Measurements from ENCODE around the gene OR1F1.

OR1F1 gene

DNA sequence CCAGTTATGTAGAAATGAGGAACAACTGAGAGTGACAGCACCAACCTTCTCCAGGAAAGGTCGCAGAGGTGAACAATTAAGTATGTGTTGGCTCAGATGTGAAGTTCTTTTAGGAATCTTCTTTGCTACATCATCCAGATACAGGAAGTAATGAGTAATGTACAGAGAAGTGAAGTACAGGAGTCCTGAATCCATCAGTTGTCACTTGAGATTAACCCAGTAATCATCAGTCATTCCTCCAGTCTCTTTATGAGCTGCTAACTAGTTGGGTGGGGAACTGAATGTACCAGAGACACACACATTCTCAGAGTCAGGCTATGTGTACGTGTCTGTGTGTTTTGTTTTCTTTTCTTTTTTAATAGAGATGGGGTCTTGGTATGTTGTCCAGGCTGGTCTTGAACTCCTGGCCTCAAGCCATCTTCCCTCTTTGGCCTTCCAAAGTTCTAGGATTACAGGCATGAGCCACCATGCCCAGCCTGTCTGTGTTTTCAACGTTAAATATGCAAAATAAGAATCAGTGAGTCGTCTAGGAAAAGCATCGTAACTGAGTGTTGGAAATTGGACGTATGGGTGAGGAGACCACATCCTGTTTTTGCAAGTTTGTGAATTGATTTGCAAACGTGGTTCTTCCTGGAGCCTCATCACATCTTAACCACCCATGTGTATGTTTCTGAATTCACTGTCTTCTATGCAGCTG is 27.0 kb downstream of the OR1F1 start:
- H3K27me3 ChIP-seq (replicated peaks; ENCODE audit: control insufficient read depth, insufficient read depth, low read length): no peaks in the 10 kb centered on the region
- no peaks in the 10 kb centered on the region for H3K4me1 ChIP-seq (ENCODE audit: control insufficient read depth, insufficient read depth, low read length)
- H3K4me3 ChIP-seq (ENCODE audit: low read length): no peak overlapping the region
- no peak overlapping the region for H3K9ac ChIP-seq (ENCODE audit: low read length)
- H3K36me3 ChIP-seq (ENCODE audit: control insufficient read depth, insufficient read depth, low read length, severe bottlenecking): no peaks in the 10 kb centered on the region
- no peak for DNase-seq (ENCODE audit: low read depth)
- peaks cover 4% of the 10 kb centered on the region for H3K9me3 ChIP-seq (ENCODE audit: control insufficient read depth, low read length)

DNA sequence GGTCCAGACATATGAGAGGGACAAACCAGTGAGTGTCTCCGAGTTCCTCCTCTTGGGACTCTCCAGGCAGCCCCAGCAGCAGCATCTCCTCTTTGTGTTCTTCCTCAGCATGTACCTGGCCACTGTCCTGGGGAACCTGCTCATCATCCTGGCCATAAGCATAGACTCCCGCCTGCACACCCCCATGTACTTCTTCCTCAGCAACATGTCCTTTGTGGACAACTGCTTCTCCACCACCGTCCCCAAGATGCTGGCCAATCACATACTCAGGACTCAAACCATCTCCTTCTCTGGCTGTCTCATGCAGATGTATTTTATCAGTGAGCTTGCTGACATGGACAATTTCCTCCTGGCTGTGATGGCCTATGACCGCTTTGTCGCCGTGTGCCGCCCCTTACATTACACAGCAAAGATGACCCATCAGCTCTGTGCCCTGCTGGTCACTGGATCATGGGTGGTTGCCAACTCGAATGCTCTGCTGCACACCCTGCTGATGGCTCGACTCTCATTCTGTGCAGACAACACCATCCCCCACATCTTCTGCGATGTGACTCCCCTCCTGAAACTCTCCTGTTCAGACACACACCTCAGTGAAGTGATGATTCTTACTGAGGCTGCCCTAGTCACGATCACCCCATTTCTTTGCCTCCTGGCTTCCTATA is 27.7 kb downstream of the OR1F1 start:
- H3K4me3 ChIP-seq (ENCODE audit: low read length): no peak overlapping the region
- no peaks in the 10 kb centered on the region for H3K4me1 ChIP-seq (ENCODE audit: control insufficient read depth, insufficient read depth, low read length)
- no peaks in the 10 kb centered on the region for H3K36me3 ChIP-seq (ENCODE audit: control insufficient read depth, insufficient read depth, low read length, severe bottlenecking)
- DNase-seq (ENCODE audit: low read depth): no peak
- H3K27me3 ChIP-seq (replicated peaks; ENCODE audit: control insufficient read depth, insufficient read depth, low read length): no peaks in the 10 kb centered on the region
- no peak overlapping the region for H3K9ac ChIP-seq (ENCODE audit: low read length)
- H3K9me3 ChIP-seq (ENCODE audit: control insufficient read depth, low read length): peaks cover 6% of the 10 kb centered on the region

DNA sequence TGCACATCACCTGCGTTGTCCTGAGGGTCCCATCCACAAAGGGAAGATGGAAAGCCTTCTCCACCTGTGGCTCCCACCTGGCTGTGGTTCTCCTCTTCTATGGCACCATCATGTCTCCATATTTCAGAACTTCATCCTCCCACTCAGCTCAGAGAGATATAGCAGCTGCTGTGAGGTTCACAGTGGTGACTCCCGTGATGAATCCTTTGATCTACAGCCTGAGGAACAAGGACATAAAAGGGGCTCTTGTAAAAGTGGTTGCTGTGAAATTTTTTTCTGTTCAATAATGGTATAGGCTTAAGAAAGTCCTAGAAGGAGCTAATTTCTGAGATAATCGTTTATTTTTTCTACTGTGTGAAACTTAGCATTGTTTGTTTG is 28.2 kb downstream of the OR1F1 start:
- H3K9me3 ChIP-seq (ENCODE audit: control insufficient read depth, low read length): peaks cover 11% of the 10 kb centered on the region
- no peak overlapping the region for H3K9ac ChIP-seq (ENCODE audit: low read length)
- no peak overlapping the region for H3K4me3 ChIP-seq (ENCODE audit: low read length)
- H3K4me1 ChIP-seq (ENCODE audit: control insufficient read depth, insufficient read depth, low read length): no peaks in the 10 kb centered on the region
- H3K36me3 ChIP-seq (ENCODE audit: control insufficient read depth, insufficient read depth, low read length, severe bottlenecking): no peaks in the 10 kb centered on the region
- H3K27me3 ChIP-seq (replicated peaks; ENCODE audit: control insufficient read depth, insufficient read depth, low read length): no peaks in the 10 kb centered on the region
- DNase-seq (ENCODE audit: low read depth): no peak

DNA sequence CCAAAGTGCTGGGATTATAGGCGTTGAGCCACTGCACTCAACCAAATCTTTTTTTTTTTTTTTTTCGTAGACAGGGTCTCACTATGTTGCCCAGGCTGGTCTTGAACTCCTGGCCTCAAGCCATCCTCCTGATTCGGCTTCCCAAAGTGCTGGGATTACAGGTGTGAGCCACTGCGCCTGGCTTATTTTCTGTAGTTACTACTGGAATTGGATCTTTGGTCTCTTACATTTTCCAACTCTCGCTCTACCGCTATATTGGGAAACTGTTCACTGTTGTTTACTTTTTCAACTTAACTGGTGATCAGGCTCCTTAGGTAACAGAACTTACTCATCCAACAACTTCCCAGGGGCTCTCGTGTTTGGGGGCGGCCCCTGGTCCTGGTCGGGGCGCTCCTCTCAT is 32.8 kb downstream of the OR1F1 start:
- no peak for DNase-seq (ENCODE audit: low read depth)
- H3K4me1 ChIP-seq (ENCODE audit: control insufficient read depth, insufficient read depth, low read length): no peaks in the 10 kb centered on the region
- H3K36me3 ChIP-seq (ENCODE audit: control insufficient read depth, insufficient read depth, low read length, severe bottlenecking): peaks cover 39% of the 10 kb centered on the region
- peaks cover 57% of the 10 kb centered on the region for H3K9me3 ChIP-seq (ENCODE audit: control insufficient read depth, low read length)
- no peak overlapping the region for H3K4me3 ChIP-seq (ENCODE audit: low read length)
- no peaks in the 10 kb centered on the region for H3K27me3 ChIP-seq (replicated peaks; ENCODE audit: control insufficient read depth, insufficient read depth, low read length)
- no peak overlapping the region for H3K9ac ChIP-seq (ENCODE audit: low read length)

DNA sequence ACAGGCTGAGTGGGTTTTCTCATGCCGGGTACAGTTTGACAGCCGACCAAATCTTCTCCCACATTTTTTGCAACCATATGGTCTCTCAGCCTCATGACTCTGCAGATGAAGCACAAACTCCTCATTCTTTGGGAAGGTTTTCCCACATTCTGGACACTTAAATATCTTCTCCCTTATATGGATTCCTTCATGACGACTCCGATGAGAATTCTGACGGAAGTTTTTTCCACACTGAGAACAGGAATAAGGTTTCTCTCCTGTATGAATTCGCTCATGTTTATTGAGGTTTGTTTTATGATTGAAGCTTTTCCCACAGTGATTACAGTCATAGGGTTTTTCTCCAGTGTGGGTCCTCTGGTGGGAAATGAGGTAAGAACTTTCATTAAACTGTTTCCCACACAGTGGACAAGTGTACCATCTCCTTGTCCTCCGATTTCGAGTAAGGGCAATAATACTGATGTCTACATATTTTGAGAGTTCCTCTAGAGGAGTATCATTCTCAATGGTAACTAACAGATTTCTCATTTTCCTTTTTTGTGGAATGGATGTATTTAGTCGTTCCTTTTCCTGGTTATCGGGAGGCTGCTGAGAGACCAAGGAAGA is 36.0 kb downstream of the OR1F1 start:
- peak; percentile 4 for DNase-seq (ENCODE audit: low read depth)
- H3K27me3 ChIP-seq (replicated peaks; ENCODE audit: control insufficient read depth, insufficient read depth, low read length): no peaks in the 10 kb centered on the region
- peaks cover 70% of the 10 kb centered on the region for H3K36me3 ChIP-seq (ENCODE audit: control insufficient read depth, insufficient read depth, low read length, severe bottlenecking)
- H3K9me3 ChIP-seq (ENCODE audit: control insufficient read depth, low read length): peaks cover 84% of the 10 kb centered on the region
- H3K9ac ChIP-seq (ENCODE audit: low read length): no peak overlapping the region
- H3K4me3 ChIP-seq (ENCODE audit: low read length): peak overlapping the region; percentile 69
- no peaks in the 10 kb centered on the region for H3K4me1 ChIP-seq (ENCODE audit: control insufficient read depth, insufficient read depth, low read length)

DNA sequence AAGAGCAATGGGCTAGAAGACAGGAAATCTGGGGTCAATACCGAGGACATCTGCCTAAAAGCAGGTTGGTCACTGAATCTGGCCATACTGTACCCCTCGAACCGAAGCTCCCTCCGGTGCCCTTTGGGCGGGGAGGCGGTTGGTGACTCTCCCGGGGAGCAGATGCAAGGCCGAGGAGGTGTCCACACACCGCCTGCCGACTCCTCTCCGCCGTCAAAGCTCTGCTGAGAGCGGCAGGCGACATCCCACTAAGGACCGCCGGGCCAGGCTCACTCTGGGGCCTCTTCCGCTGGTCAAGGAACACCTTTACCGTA is 46.5 kb downstream of the OR1F1 start:
- DNase-seq (ENCODE audit: low read depth): no peak
- Histone ChIP-seq H3K9ac (ENCODE audit: low read length) (peak overlapping the region; percentile 93), H3K9me3 (ENCODE audit: control insufficient read depth, low read length) (peaks cover 9% of the 10 kb centered on the region), H3K4me1 (ENCODE audit: control insufficient read depth, insufficient read depth, low read length) (peaks cover 8% of the 10 kb centered on the region), H3K36me3 (ENCODE audit: control insufficient read depth, insufficient read depth, low read length, severe bottlenecking) (peaks cover 34% of the 10 kb centered on the region), H3K4me3 (ENCODE audit: low read length) (peak overlapping the region; percentile 96), H3K27me3 (replicated peaks; ENCODE audit: control insufficient read depth, insufficient read depth, low read length) (no peaks in the 10 kb centered on the region)

DNA sequence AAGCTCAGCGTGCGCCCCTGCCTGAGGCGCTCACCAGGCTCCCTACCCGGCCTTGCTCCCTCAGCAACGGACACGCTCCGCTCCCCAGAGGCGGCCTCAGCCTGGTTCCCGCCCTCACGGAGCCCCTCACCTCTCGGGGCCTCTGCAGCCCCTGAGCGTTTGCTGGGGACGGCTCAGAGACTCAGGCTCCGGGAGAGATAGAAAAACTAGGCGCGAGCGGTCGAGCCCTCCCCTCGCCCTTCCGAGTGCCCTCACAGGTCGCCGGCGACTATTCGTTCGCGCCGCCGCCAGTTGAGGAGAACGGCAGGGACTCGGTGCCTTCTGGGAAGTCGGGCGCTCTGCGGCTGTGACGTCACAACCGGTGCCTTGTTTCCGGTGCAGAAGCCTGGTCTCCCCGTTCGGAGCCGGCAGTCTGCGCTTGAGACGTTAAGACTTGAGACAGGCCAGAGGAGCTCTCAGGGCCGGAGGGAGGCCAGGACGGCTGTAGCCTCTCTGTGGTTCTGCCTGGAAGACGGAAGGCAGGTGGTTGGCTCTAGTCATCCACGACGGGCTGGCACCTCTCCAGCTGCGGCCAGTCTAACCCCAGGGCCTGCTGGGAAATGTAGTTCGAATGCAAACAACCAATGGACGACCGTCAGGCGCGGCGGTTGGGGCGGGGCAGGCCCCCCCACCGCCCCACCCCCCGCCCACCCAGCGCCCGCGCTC is 47.0 kb downstream of the OR1F1 start, which contains the start of gene ZNF200:
ZNF200 (minus strand) TSS at position 302 of the 705 bp plus-strand sequence. CDS start 1,403 bp downstream, outside the sequence.
- Histone ChIP-seq H3K27me3 (replicated peaks; ENCODE audit: control insufficient read depth, insufficient read depth, low read length) (no peaks in the 10 kb centered on the region), H3K4me3 (ENCODE audit: low read length) (peak within 1 kb of the TSS; percentile 96), H3K9me3 (ENCODE audit: control insufficient read depth, low read length) (peaks cover 7% of the 10 kb centered on the region), H3K9ac (ENCODE audit: low read length) (peak within 1 kb of the TSS; percentile 93), H3K36me3 (ENCODE audit: control insufficient read depth, insufficient read depth, low read length, severe bottlenecking) (peaks cover 30% of the 10 kb centered on the region), H3K4me1 (ENCODE audit: control insufficient read depth, insufficient read depth, low read length) (peaks cover 8% of the 10 kb centered on the region)
- peak; percentile 98 for DNase-seq (ENCODE audit: low read depth)

DNA sequence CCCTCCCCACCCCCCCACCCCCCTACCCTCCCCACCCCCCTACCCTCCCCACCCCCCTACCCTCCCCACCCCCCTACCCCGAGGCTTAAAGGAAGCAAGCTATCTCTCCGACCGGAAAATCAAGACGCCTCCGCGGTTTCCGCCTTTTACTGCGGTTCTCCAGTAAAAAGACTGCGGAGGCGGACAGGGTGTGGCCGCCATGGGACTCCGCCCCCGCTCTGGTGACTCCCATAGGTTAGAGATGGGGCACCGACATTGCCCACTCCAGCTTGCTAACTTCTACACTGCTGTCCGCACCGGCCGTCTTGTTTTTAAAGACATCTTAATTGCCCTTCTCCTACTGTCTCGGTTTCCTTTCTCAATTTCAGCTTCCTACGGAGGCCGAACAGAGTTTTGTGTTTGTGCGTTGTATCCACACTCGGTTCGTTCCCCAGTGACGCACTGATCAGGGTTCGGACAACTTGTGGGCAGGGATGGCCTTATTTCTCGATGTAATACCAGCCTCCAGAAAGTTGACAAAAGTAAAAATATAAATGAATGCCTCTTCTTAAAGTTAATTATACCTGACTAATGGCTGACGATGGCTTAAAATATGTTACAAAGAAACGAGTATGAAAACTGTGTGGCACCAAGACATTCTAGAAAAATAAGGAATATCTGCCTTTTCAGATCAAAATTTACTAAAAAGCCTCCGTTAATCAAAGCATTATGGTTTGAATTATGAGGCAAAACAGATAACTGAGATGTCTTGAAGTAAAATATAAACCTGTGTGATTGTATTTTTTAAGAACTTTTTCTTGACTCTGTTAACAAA is 48.1 kb downstream of the OR1F1 start:
- Histone ChIP-seq H3K9ac (ENCODE audit: low read length) (no peak overlapping the region), H3K9me3 (ENCODE audit: control insufficient read depth, low read length) (peaks cover 2% of the 10 kb centered on the region), H3K27me3 (replicated peaks; ENCODE audit: control insufficient read depth, insufficient read depth, low read length) (no peaks in the 10 kb centered on the region), H3K36me3 (ENCODE audit: control insufficient read depth, insufficient read depth, low read length, severe bottlenecking) (peaks cover 19% of the 10 kb centered on the region), H3K4me1 (ENCODE audit: control insufficient read depth, insufficient read depth, low read length) (peaks cover 8% of the 10 kb centered on the region), H3K4me3 (ENCODE audit: low read length) (no peak overlapping the region)
- DNase-seq (ENCODE audit: low read depth): no peak

DNA sequence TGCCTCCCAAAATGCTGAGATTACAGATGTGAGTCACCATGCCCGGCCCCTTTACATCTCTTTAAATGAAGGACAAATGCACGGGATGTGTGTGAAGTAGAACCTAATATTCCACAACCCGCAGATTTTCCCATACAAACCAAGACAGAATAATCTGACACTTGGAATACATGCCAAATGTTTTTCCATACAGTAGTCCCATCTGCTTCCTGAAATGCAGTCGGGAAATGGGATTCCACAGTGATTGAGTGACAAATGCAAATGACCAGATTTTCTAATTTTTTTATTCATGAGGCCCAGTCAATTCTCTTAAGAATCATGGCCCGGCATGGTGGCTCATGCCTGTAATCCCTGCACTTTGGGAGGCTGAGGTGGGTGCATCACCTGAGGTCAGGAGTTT is 53.8 kb downstream of the OR1F1 start:
- no peaks in the 10 kb centered on the region for H3K36me3 ChIP-seq (ENCODE audit: control insufficient read depth, insufficient read depth, low read length, severe bottlenecking)
- no peaks in the 10 kb centered on the region for H3K9me3 ChIP-seq (ENCODE audit: control insufficient read depth, low read length)
- no peaks in the 10 kb centered on the region for H3K4me1 ChIP-seq (ENCODE audit: control insufficient read depth, insufficient read depth, low read length)

DNA sequence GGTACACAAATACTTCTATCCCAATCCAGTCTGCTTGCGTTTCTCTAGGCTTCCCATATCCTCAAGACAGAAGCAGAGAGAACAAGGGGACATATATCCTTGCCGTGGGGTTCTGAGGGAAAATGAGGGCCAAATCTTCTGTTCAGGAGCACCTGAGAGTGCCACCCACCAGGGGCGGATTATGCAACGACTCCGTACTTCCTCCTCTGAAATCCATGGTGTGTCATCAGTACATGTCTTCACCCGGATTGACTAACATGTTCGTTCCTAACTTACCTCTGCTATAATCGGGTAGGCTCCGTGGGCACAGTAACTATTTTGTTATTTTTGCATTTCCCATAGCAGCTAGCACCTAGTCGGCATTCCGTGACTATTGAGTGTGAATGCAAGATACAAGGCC is 54.7 kb downstream of the OR1F1 start:
- H3K9me3 ChIP-seq (ENCODE audit: control insufficient read depth, low read length): no peaks in the 10 kb centered on the region
- H3K36me3 ChIP-seq (ENCODE audit: control insufficient read depth, insufficient read depth, low read length, severe bottlenecking): no peaks in the 10 kb centered on the region
- no peak overlapping the region for H3K9ac ChIP-seq (ENCODE audit: low read length)
- no peak for DNase-seq (ENCODE audit: low read depth)
- H3K27me3 ChIP-seq (replicated peaks; ENCODE audit: control insufficient read depth, insufficient read depth, low read length): peaks cover 29% of the 10 kb centered on the region
- H3K4me1 ChIP-seq (ENCODE audit: control insufficient read depth, insufficient read depth, low read length): no peaks in the 10 kb centered on the region
- no peak overlapping the region for H3K4me3 ChIP-seq (ENCODE audit: low read length)

More for the DNA sequence above, 53.8 kb downstream of the OR1F1 start:
- H3K9ac ChIP-seq (ENCODE audit: low read length): no peak overlapping the region
- peaks cover 24% of the 10 kb centered on the region for H3K27me3 ChIP-seq (replicated peaks; ENCODE audit: control insufficient read depth, insufficient read depth, low read length)
- no peak for DNase-seq (ENCODE audit: low read depth)
- H3K4me3 ChIP-seq (ENCODE audit: low read length): no peak overlapping the region
